Liver (tissue), 9 donors: ENCODE results near the gene RNF215. TPM values are rescaled to one million over a fixed set of nuclear protein-coding genes. Genes with fewer than 3 reads are reported as not detected.

Source experiments
- DNase-seq: peaks from one replicate; pipeline ENCODE4 v3.0.0-alpha.2; 2017; ENCODE audit warnings: low spot score
- H3K27ac ChIP-seq, 2 donors: one replicate each; pipeline ENCODE4 v1.7.0; 2013; ENCODE audit warnings: inconsistent platforms in 2 of 2, low read length in 2 of 2, control low read depth in 1 of 2, low read depth in 1 of 2, mild to moderate bottlenecking in 1 of 2
- H3K27me3 ChIP-seq, 4 donors: one replicate each; pipeline versions ENCODE4 v1.6.1 to v1.7.0; 2013; ENCODE audit warnings: low read length in 3 of 4, inconsistent platforms in 1 of 4, mild to moderate bottlenecking in 1 of 4, moderate library complexity in 1 of 4; ENCODE audit not compliant: control insufficient read depth in 4 of 4, insufficient read depth in 4 of 4
- H3K36me3 ChIP-seq, 4 donors: one replicate each; pipeline versions ENCODE4 v1.6.1 to v1.7.0; 2013; ENCODE audit warnings: low read length in 3 of 4, mild to moderate bottlenecking in 3 of 4, low read depth in 1 of 4, moderate library complexity in 1 of 4; ENCODE audit not compliant: control insufficient read depth in 4 of 4, insufficient read depth in 3 of 4
- H3K4me1 ChIP-seq, 4 donors: one replicate each; pipeline versions ENCODE4 v1.6.1 to v1.7.0; 2013; ENCODE audit warnings: low read length in 3 of 4, mild to moderate bottlenecking in 3 of 4, moderate library complexity in 1 of 4; ENCODE audit not compliant: control insufficient read depth in 4 of 4, insufficient read depth in 4 of 4
- H3K4me3 ChIP-seq, 3 donors: one replicate each; pipeline versions ENCODE4 v1.6.1 to v1.7.0; 2013; ENCODE audit warnings: low read length in 3 of 3, control low read depth in 1 of 3, low read depth in 1 of 3, mild to moderate bottlenecking in 1 of 3
- H3K9ac ChIP-seq, 2 donors: one replicate each; pipeline ENCODE4 v1.7.0; 2013; ENCODE audit warnings: low read length in 2 of 2, mild to moderate bottlenecking in 2 of 2, moderate library complexity in 2 of 2, control low read depth in 1 of 2, low read depth in 1 of 2
- H3K9me3 ChIP-seq, 4 donors: one replicate each; pipeline versions ENCODE4 v1.6.1 to v1.7.0; 2013; ENCODE audit warnings: low read length in 3 of 4; ENCODE audit not compliant: control insufficient read depth in 4 of 4
- ATF3 ChIP-seq: IDR thresholded peaks from 2 replicates; pipeline ENCODE4 v1.6.1; 2016; ENCODE audit warnings: antibody characterized with exemption
- CTCF ChIP-seq: fragments of 150-350 bp; IDR thresholded peaks from 2 replicates; pipeline ENCODE4 v1.5.1; 2017; ENCODE audit warnings: improper control_type of control experiment, low read depth, low read length; ENCODE audit not compliant: missing input control
- EGR1 ChIP-seq, 2 donors: IDR thresholded peaks; 2 replicates each; pipeline ENCODE4 v1.6.1; 2016 to 2018; ENCODE audit warnings: antibody characterized with exemption in 2 of 2, low read depth in 2 of 2
- FOXA1 ChIP-seq: IDR thresholded peaks from 2 replicates; pipeline ENCODE4 v1.6.1; 2016; ENCODE audit warnings: antibody characterized with exemption
- FOXA2 ChIP-seq: IDR thresholded peaks from 2 replicates; pipeline ENCODE4 v1.6.1; 2016; ENCODE audit warnings: antibody characterized with exemption
- GABPA ChIP-seq, 2 donors: IDR thresholded peaks in 1 of 2; conservative IDR thresholded peaks in 1 of 2; 2 replicates each; pipeline ENCODE4 v1.6.1; 2016; ENCODE audit warnings: antibody characterized with exemption in 2 of 2, mild to moderate bottlenecking in 1 of 2, moderate library complexity in 1 of 2
- HNF4A ChIP-seq, 2 donors: conservative IDR thresholded peaks; 2 replicates each; pipeline ENCODE4 v1.6.1; 2016; ENCODE audit warnings: antibody characterized with exemption in 2 of 2, mild to moderate bottlenecking in 2 of 2
- JUND ChIP-seq, 2 donors: IDR thresholded peaks; 2 replicates each; pipeline ENCODE4 v1.6.1; 2016; ENCODE audit warnings: antibody characterized with exemption in 2 of 2
- MAX ChIP-seq: IDR thresholded peaks from 2 replicates; pipeline ENCODE4 v1.6.1; 2016; ENCODE audit warnings: antibody characterized with exemption
- RAD21 ChIP-seq, 2 donors: IDR thresholded peaks; 2 replicates each; pipeline ENCODE4 v1.6.1; 2016; ENCODE audit warnings: antibody characterized with exemption in 2 of 2, mild to moderate bottlenecking in 2 of 2
- REST ChIP-seq: IDR thresholded peaks from 2 replicates; pipeline ENCODE4 v1.6.1; 2016; ENCODE audit warnings: antibody characterized with exemption, mild to moderate bottlenecking
- RXRA ChIP-seq, 2 donors: IDR thresholded peaks; 2 replicates each; pipeline ENCODE4 v1.6.1; 2017 to 2018; ENCODE audit warnings: antibody characterized with exemption in 2 of 2, mild to moderate bottlenecking in 1 of 2
- SP1 ChIP-seq: IDR thresholded peaks from 2 replicates; pipeline ENCODE4 v1.6.1; 2018; ENCODE audit warnings: antibody characterized with exemption, mild to moderate bottlenecking
- TAF1 ChIP-seq: conservative IDR thresholded peaks from 2 replicates; pipeline ENCODE4 v1.6.1; 2016; ENCODE audit warnings: antibody characterized with exemption, mild to moderate bottlenecking
- YY1 ChIP-seq: IDR thresholded peaks from 2 replicates; pipeline ENCODE4 v1.6.1; 2016; ENCODE audit warnings: antibody characterized with exemption, mild to moderate bottlenecking
- ZBTB33 ChIP-seq: IDR thresholded peaks from 2 replicates; pipeline ENCODE4 v1.6.1; 2016; ENCODE audit warnings: antibody characterized with exemption
- WGBS: extraction: QIAGEN DNeasy Blood & Tissue Kit; methylation state at CpG from one replicate; pipeline ENCODE4 v1.1.7; 2013; 5-methylcytosine and 5-hydroxymethylcytosine counted together
- polyA plus RNA-seq, 2 donors: library from polyadenylated mRNA; stranded (reverse) in 1 of 2; unstranded in 1 of 2; fragments of 200-250 nt in 1 of 2; fragments of >200 nt in 1 of 2; fragmentation: Nextera tagmentation in 1 of 2; extraction: Ambion mirVana in 1 of 2; gene quantifications; one replicate each; pipeline versions ENCODE4 v1.2.1 to v1.2.3, GENCODE V29; 2013 to 2015
- total RNA-seq, 2 donors: library from RNA; depleted of rRNA; stranded (reverse); fragments of >200 nt; gene quantifications; one replicate each; pipeline ENCODE4 v1.2.3, GENCODE V29; 2014
- donor health status: healthy.
- donor health status: healthy.
- donor health status: healthy.
- donor health status: healthy.
- donor health status: healthy.

Gene RNF215
- total and polyA plus RNA-seq, 4 donors = 0.71 to 7.3 (median 5.8) TPM

GRCh38 chr22:30373331-30374325 is 13.6 kb downstream of the RNF215 start:
- H3K9me3 ChIP-seq = no peaks in the 10 kb centered on the region
- no peaks in the 10 kb centered on the region for H3K27me3 ChIP-seq
- 92% methylated on average over 33 of the region's 33 CpGs for WGBS
- no peaks in the 10 kb centered on the region for H3K4me1 ChIP-seq
- DNase-seq = no peak
- TF ChIP-seq JUND (IDR thresholded peaks at IDR 0.05) = no peak
- TF ChIP-seq RXRA (IDR thresholded peaks at IDR 0.05) = no peak
- TF ChIP-seq ZBTB33 = no peak
- no peak for TF ChIP-seq GABPA (IDR thresholded peaks at IDR 0.05 in 1 of 2, conservative IDR thresholded peaks at IDR 0.05 in 1 of 2)
- TF ChIP-seq YY1 = no peak
- no peak for TF ChIP-seq REST
- no peak for TF ChIP-seq FOXA1
- TF ChIP-seq ATF3 = no peak
- no peak for TF ChIP-seq MAX
- no peak for TF ChIP-seq TAF1
- no peak for TF ChIP-seq CTCF
- TF ChIP-seq EGR1 (IDR thresholded peaks at IDR 0.05; ENCODE audit: low read depth in 2 of 2) = no peak
- TF ChIP-seq HNF4A (conservative IDR thresholded peaks at IDR 0.05) = no peak
- no peak for TF ChIP-seq FOXA2
- TF ChIP-seq SP1 = no peak
- no peak for TF ChIP-seq RAD21 (IDR thresholded peaks at IDR 0.05)
- H3K36me3 ChIP-seq = peaks cover 0 to 7% (median 2%) of the 10 kb centered on the region in 4 donors
- H3K4me3 ChIP-seq = no peak overlapping the region
- no peak overlapping the region for H3K9ac ChIP-seq
- no peak overlapping the region for H3K27ac ChIP-seq
